CD4-positive, alpha-beta memory T cell (primary cell): ENCODE results near the gene ZBTB20. TPM values are rescaled to one million over a fixed set of nuclear protein-coding genes. Genes with fewer than 3 reads are reported as not detected.

Source experiments
- CTCF ChIA-PET: fragments of 350-600 bp; sonication (Branson Sonifier 250); formaldehyde crosslinking; loops from one replicate; lab custom pipeline; 2021; ENCODE audit warnings: inconsistent platforms; ENCODE audit not compliant: partially characterized antibody; lab: Charles Lee
- POLR2A ChIA-PET: fragments of 350-600 bp; sonication (Branson Sonifier 250); formaldehyde crosslinking; loops from one replicate; lab custom pipeline; 2021; ENCODE audit not compliant: partially characterized antibody; lab: Charles Lee
- DNase-seq, 5 donors: peaks; one replicate each; pipeline versions ENCODE4 v3.0.0 to v3.0.0-alpha.2; 2020 to 2022; ENCODE audit warnings: mixed read lengths in 1 of 5
- H3K27ac ChIP-seq: one replicate; pipeline ENCODE4 v1.7.0; 2013; ENCODE audit warnings: low read depth, low read length
- H3K27me3 ChIP-seq: 2 replicates; pipeline ENCODE4 v1.7.0; 2013; ENCODE audit warnings: mild to moderate bottlenecking, low read length, moderate library complexity; ENCODE audit not compliant: insufficient read depth
- H3K36me3 ChIP-seq: 2 replicates; pipeline ENCODE4 v1.7.0; 2013; ENCODE audit warnings: mild to moderate bottlenecking, low read length, moderate library complexity; ENCODE audit not compliant: insufficient read depth
- H3K4me1 ChIP-seq: 2 replicates; pipeline ENCODE4 v1.7.0; 2013; ENCODE audit warnings: mild to moderate bottlenecking, low read length, moderate library complexity; ENCODE audit not compliant: insufficient read depth
- H3K4me3 ChIP-seq, 2 donors: one replicate each; pipeline ENCODE4 v1.7.0; 2013; ENCODE audit warnings: low read length in 2 of 2, mild to moderate bottlenecking in 1 of 2
- H3K9me3 ChIP-seq, 2 donors: one replicate each; pipeline ENCODE4 v1.7.0; 2013; ENCODE audit warnings: low read length in 2 of 2, control low read depth in 1 of 2; ENCODE audit not compliant: control insufficient read depth in 1 of 2
- H3K27ac Mint-ChIP-seq, 7 donors: one replicate each; pipeline ENCODE4 v1.8.0; 2020 to 2021; ENCODE audit warnings: mixed read lengths in 7 of 7, mild to moderate bottlenecking in 6 of 7, inconsistent platforms in 3 of 7, moderate library complexity in 3 of 7
- H3K27me3 Mint-ChIP-seq, 2 donors: one replicate each; pipeline ENCODE4 v1.8.0; 2020 to 2021; ENCODE audit warnings: mixed read lengths in 2 of 2
- H3K36me3 Mint-ChIP-seq, 2 donors: one replicate each; pipeline ENCODE4 v1.8.0; 2020 to 2021; ENCODE audit warnings: mixed read lengths in 2 of 2, inconsistent platforms in 1 of 2, mild to moderate bottlenecking in 1 of 2
- H3K4me1 Mint-ChIP-seq, 4 donors: one replicate each; pipeline ENCODE4 v1.8.0; 2020 to 2021; ENCODE audit warnings: mixed read lengths in 4 of 4, mild to moderate bottlenecking in 1 of 4
- H3K4me3 Mint-ChIP-seq, 8 donors: one replicate each; pipeline ENCODE4 v1.8.0; 2020 to 2021; ENCODE audit warnings: mixed read lengths in 8 of 8, mild to moderate bottlenecking in 7 of 8, moderate library complexity in 6 of 8, inconsistent platforms in 3 of 8
- H3K9me3 Mint-ChIP-seq, 8 donors: one replicate each; pipeline ENCODE4 v1.8.0; 2020 to 2021; ENCODE audit warnings: mixed read lengths in 8 of 8, mild to moderate bottlenecking in 5 of 8, inconsistent platforms in 3 of 8, moderate library complexity in 1 of 8
- intact Hi-C: fragments of 100-400 bp; cut with micrococcal nuclease; formaldehyde crosslinking; loops from one replicate; pipeline ENCODE4 v1.15.1; 2023
- polyA plus RNA-seq, 2 donors: library from polyadenylated mRNA; unstranded; fragments of 300-500 nt; fragmentation: Illumina TruSeq; gene quantifications; one replicate each; pipeline ENCODE4 v1.2.3, GENCODE V29; 2021
- total RNA-seq, 2 experiments: library from RNA; stranded (reverse); gene quantifications; one replicate each; pipeline ENCODE4 v1.2.3, GENCODE V29; 2021

ZBTB20 gene
- total and polyA plus RNA-seq, 4 experiments from 2014 or later: 21.9 to 58.4 (median 41.4) TPM

DNA sequence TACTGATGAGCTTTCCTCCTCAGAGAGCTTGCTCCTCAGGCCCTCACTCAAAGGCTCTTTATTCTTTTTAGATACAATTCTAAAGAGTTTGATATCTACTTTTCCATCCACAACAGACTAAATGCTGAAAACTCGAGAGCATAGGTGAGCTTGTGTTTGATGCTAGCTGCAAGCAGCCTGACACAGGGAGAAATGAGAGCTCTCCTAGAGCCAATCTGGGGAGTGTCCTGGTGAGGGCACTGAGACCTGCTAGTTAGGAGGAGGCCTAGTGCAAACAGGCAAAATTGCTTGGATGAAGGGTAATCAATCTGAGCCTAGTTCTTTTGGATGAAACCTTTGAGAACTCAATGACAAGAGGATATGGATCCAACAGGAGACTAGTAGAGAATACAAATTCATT is 300.8 kb downstream of the ZBTB20 start:
- Mint-ChIP-seq H3K4me1 (peaks cover 0 to 6% (median 4%) of the 10 kb centered on the region in 4 donors), H3K27ac (no peak overlapping the region), H3K27me3 (no peaks in the 10 kb centered on the region), H3K36me3 (peaks cover 5 to 18% of the 10 kb centered on the region in 2 donors), H3K4me3 (no peak overlapping the region), H3K9me3 (no peaks in the 10 kb centered on the region)
- H3K4me1 ChIP-seq: no peaks in the 10 kb centered on the region
- no peaks in the 10 kb centered on the region for H3K9me3 ChIP-seq
- H3K4me3 ChIP-seq: no peak overlapping the region
- CTCF ChIA-PET: no interaction called here
- no peaks in the 10 kb centered on the region for H3K36me3 ChIP-seq
- no peaks in the 10 kb centered on the region for H3K27me3 ChIP-seq
- POLR2A ChIA-PET: no interaction called here
- intact Hi-C loops: no loop called here
- no peak for DNase-seq
- no peak overlapping the region for H3K27ac ChIP-seq

- Mint-ChIP-seq H3K36me3 (peaks cover 13 to 44% of the 10 kb centered on the region in 2 donors), H3K9me3 (no peaks in the 10 kb centered on the region), H3K4me1 (peaks cover 0 to 9% (median 5%) of the 10 kb centered on the region in 4 donors), H3K27ac (no peak overlapping the region), H3K4me3 (no peak overlapping the region), H3K27me3 (no peaks in the 10 kb centered on the region)
- DNase-seq: no peak
- POLR2A ChIA-PET: no interaction called here
- H3K27ac ChIP-seq: no peak overlapping the region
- no peaks in the 10 kb centered on the region for H3K4me1 ChIP-seq
- no peak overlapping the region for H3K4me3 ChIP-seq
- H3K36me3 ChIP-seq: no peaks in the 10 kb centered on the region
- intact Hi-C loops: no loop called here
- no peaks in the 10 kb centered on the region for H3K27me3 ChIP-seq
- CTCF ChIA-PET: no interaction called here
- H3K9me3 ChIP-seq: no peaks in the 10 kb centered on the region
Observed at GRCh38 chr3:114841515-114841914, 305.6 kb downstream of the ZBTB20 start.

DNA sequence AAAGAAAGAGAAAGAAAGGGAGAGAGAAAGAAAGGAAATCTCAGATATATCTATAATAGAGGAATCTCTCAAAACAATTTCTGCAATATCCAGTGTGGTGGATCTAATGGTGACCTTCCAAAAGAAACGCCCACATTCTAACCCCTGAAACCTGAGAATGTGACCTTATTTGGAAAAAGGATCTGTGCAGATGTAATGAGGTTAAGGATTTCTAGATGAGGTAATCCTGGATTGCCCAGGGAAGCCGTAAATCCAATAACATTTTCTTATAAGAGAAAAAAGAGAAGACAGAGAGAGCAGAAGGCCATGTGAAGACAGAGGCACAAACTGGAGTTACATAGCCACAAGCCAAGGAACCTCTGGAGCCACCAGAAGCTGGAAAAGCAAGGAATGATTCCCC is 307.6 kb downstream of the ZBTB20 start:
- Mint-ChIP-seq H3K4me3 (no peak overlapping the region), H3K9me3 (no peaks in the 10 kb centered on the region), H3K4me1 (peaks cover 0 to 11% (median 5%) of the 10 kb centered on the region in 4 donors), H3K36me3 (peaks cover 13 to 41% of the 10 kb centered on the region in 2 donors), H3K27ac (no peak overlapping the region), H3K27me3 (no peaks in the 10 kb centered on the region)
- no peak for DNase-seq
- Histone ChIP-seq H3K9me3 (no peaks in the 10 kb centered on the region), H3K36me3 (no peaks in the 10 kb centered on the region), H3K4me3 (no peak overlapping the region), H3K27me3 (no peaks in the 10 kb centered on the region), H3K4me1 (no peaks in the 10 kb centered on the region), H3K27ac (no peak overlapping the region)
- ChIA-PET CTCF (no interaction called here), POLR2A (no interaction called here)
- intact Hi-C loops: no loop called here

DNA sequence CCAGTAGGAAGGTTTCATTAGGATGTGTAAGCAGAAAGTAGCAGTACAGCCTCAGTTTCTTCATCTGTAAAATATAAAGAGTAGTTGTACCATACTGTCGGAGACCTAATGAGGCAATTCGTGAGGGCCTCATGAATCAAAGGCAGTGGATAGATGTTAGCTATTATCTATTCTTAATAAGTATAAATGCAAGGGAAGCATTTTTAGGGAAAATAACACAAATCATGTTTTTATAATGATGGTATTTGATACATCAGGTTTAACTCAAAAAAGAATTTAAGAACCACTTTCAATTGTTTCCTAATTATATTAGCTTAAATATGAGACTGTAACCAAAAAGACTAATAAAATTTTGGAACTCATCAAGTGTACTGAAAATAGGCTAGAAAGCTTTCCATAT is 309.1 kb downstream of the ZBTB20 start:
- POLR2A ChIA-PET: no interaction called here
- Mint-ChIP-seq H3K27me3 (no peaks in the 10 kb centered on the region), H3K36me3 (peaks cover 13 to 37% of the 10 kb centered on the region in 2 donors)

GRCh38 chr3:114834175-114834940 is 312.7 kb downstream of the ZBTB20 start:
- H3K27me3 ChIP-seq: no peaks in the 10 kb centered on the region
- no peak overlapping the region for H3K27ac ChIP-seq
- no peaks in the 10 kb centered on the region for H3K27me3 Mint-ChIP-seq
- ChIA-PET POLR2A (no interaction called here), CTCF (no interaction called here)
- H3K9me3 ChIP-seq: no peaks in the 10 kb centered on the region
- no peak overlapping the region for H3K4me3 ChIP-seq
- H3K9me3 Mint-ChIP-seq: no peaks in the 10 kb centered on the region
- intact Hi-C loops: no loop called here
- H3K4me1 Mint-ChIP-seq: peaks cover 0 to 10% (median 2%) of the 10 kb centered on the region in 4 donors
- no peaks in the 10 kb centered on the region for H3K36me3 ChIP-seq
- no peak overlapping the region for H3K4me3 Mint-ChIP-seq
- H3K4me1 ChIP-seq: no peaks in the 10 kb centered on the region
- no peak for DNase-seq
- peaks cover 2 to 19% of the 10 kb centered on the region in 2 donors for H3K36me3 Mint-ChIP-seq
- no peak overlapping the region for H3K27ac Mint-ChIP-seq

More for the DNA sequence above, 309.1 kb downstream of the ZBTB20 start:
- no peak overlapping the region for H3K4me3 ChIP-seq
- H3K4me3 Mint-ChIP-seq: no peak overlapping the region
- no peaks in the 10 kb centered on the region for H3K27me3 ChIP-seq
- H3K27ac Mint-ChIP-seq: no peak overlapping the region
- DNase-seq: no peak
- H3K9me3 Mint-ChIP-seq: no peaks in the 10 kb centered on the region
- no peaks in the 10 kb centered on the region for H3K9me3 ChIP-seq
- peaks cover 0 to 13% (median 5%) of the 10 kb centered on the region in 4 donors for H3K4me1 Mint-ChIP-seq
- no peaks in the 10 kb centered on the region for H3K4me1 ChIP-seq
- H3K36me3 ChIP-seq: no peaks in the 10 kb centered on the region
- CTCF ChIA-PET: no interaction called here
- intact Hi-C loops: no loop called here
- H3K27ac ChIP-seq: no peak overlapping the region

DNA sequence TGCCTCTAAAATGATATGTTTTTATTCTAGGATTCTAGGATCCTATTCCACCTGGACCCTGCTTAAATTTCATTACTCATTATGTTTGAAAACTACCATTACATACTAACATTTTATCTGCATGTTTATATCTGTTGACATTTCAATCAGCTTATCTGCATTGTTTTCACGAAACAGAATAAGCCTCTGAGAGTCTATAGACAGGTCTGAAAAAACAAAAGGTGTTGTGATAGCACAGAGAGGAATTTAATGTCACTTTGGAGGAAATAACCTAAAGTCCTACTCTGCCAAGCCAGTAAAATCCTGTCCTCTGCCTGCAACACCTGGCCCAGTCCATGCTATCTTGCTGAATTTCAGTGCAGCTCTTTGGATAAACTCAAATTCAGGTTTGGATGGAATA is 315.2 kb downstream of the ZBTB20 start:
- H3K27me3 Mint-ChIP-seq: no peaks in the 10 kb centered on the region
- no peaks in the 10 kb centered on the region for H3K9me3 ChIP-seq
- intact Hi-C loops: no loop called here
- no peak for DNase-seq
- no peaks in the 10 kb centered on the region for H3K9me3 Mint-ChIP-seq
- H3K4me3 ChIP-seq: no peak overlapping the region
- H3K4me1 ChIP-seq: no peaks in the 10 kb centered on the region
- peaks cover 0 to under 1% of the 10 kb centered on the region in 2 donors for H3K36me3 Mint-ChIP-seq
- H3K27me3 ChIP-seq: no peaks in the 10 kb centered on the region
- no peak overlapping the region for H3K27ac Mint-ChIP-seq
- peaks cover 0 to 7% (median 2%) of the 10 kb centered on the region in 4 donors for H3K4me1 Mint-ChIP-seq
- H3K36me3 ChIP-seq: no peaks in the 10 kb centered on the region
- H3K4me3 Mint-ChIP-seq: no peak overlapping the region
- ChIA-PET CTCF (no interaction called here), POLR2A (no interaction called here)
- H3K27ac ChIP-seq: no peak overlapping the region

DNA sequence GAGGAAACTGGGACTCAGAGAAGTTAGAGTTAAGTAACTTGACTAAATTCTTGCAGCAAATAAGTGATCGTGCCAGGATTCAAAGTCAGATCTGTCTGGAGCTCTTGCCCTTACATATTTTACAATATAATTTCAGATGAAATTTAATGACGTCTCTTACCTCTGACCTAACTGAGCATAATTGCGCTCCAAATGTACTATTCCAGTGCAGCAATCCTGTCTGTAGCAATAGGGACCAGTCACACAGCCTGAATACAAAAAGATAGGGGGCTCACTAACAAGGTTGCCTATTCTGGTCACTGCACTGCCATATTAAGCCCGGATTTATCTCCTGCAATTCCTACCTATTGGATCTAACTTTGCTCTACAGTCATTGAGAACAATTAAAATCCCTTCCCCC is 316.4 kb downstream of the ZBTB20 start:
- Mint-ChIP-seq H3K36me3 (no peaks in the 10 kb centered on the region), H3K4me1 (peaks cover 0 to 4% (median 2%) of the 10 kb centered on the region in 4 donors), H3K4me3 (no peak overlapping the region), H3K27ac (no peak overlapping the region), H3K27me3 (no peaks in the 10 kb centered on the region), H3K9me3 (no peaks in the 10 kb centered on the region)
- no peak overlapping the region for H3K4me3 ChIP-seq
- POLR2A ChIA-PET: no interaction called here
- H3K36me3 ChIP-seq: no peaks in the 10 kb centered on the region
- DNase-seq: no peak
- H3K9me3 ChIP-seq: no peaks in the 10 kb centered on the region
- H3K27me3 ChIP-seq: no peaks in the 10 kb centered on the region
- no peak overlapping the region for H3K27ac ChIP-seq
- H3K4me1 ChIP-seq: no peaks in the 10 kb centered on the region
- CTCF ChIA-PET: no interaction called here
- intact Hi-C loops: no loop called here
